ENCODE measurements around the gene PPP4R2.

PPP4R2 gene

GRCh38 chr3:73071952-73072351 is 75.3 kb downstream of the PPP4R2 start:
- TF ChIP-seq, protein P1, sequence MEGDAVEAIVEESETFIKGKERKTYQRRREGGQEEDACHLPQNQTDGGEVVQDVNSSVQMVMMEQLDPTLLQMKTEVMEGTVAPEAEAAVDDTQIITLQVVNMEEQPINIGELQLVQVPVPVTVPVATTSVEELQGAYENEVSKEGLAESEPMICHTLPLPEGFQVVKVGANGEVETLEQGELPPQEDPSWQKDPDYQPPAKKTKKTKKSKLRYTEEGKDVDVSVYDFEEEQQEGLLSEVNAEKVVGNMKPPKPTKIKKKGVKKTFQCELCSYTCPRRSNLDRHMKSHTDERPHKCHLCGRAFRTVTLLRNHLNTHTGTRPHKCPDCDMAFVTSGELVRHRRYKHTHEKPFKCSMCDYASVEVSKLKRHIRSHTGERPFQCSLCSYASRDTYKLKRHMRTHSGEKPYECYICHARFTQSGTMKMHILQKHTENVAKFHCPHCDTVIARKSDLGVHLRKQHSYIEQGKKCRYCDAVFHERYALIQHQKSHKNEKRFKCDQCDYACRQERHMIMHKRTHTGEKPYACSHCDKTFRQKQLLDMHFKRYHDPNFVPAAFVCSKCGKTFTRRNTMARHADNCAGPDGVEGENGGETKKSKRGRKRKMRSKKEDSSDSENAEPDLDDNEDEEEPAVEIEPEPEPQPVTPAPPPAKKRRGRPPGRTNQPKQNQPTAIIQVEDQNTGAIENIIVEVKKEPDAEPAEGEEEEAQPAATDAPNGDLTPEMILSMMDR (IDR thresholded peaks at IDR 0.05; ENCODE audit: low read depth, low read length, missing control alignments), result no peak
- no peak for DNase-seq (ENCODE audit: extremely low read depth, low read depth)
- no peak overlapping the region for H3K4me3 ChIP-seq (replicated peaks; ENCODE audit: low read depth, low read length)

- TF ChIP-seq, protein P1 (IDR thresholded peaks at IDR 0.05; ENCODE audit: low read depth, low read length, missing control alignments), result no peak
- H3K4me3 ChIP-seq (replicated peaks; ENCODE audit: low read depth, low read length), result no peak overlapping the region
- DNase-seq (ENCODE audit: extremely low read depth, low read depth), result no peak
These were observed 76.0 kb downstream of the PPP4R2 start for GRCh38 chr3:73072634-73073033.

DNA sequence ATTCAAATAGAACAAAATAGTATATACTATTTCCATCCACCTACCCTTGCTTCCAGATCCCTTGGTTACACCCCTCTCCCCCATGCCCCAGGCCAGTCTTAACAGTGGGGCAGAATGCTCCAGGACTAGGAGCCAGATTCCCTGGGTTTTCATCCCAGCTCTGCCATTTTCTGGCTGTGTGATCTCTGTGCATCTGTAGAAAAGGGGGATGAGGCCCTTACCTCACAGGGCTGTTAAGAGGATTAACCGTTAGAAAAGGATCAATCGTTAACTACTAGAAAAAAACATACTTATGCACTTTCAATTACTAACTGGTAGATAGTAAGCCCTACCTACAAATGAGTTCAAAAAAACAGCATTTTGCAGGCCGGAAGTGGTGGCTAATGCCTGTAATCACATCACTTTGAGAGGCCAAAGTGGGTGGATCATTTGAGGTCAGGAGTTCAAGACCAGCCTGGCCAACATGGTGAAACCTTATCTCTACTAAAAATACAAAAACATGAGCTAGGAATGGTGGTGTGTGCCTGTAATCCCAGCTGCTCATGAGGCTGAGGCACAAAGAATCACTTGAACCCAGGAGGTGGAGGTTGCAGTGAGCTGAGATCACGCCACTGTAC is 76.6 kb downstream of the PPP4R2 start:
- no peak for DNase-seq (ENCODE audit: extremely low read depth, low read depth)
- no peak overlapping the region for H3K4me3 ChIP-seq (replicated peaks; ENCODE audit: low read depth, low read length)
- TF ChIP-seq, protein P1 (IDR thresholded peaks at IDR 0.05; ENCODE audit: low read depth, low read length, missing control alignments), result no peak

- H3K4me3 ChIP-seq (replicated peaks; ENCODE audit: low read depth, low read length), result no peak overlapping the region
- TF ChIP-seq, protein P1 (IDR thresholded peaks at IDR 0.05; ENCODE audit: low read depth, low read length, missing control alignments), result no peak
- no peak for DNase-seq (ENCODE audit: extremely low read depth, low read depth)
These were observed 78.2 kb downstream of the PPP4R2 start for GRCh38 chr3:73074781-73075180.

DNA sequence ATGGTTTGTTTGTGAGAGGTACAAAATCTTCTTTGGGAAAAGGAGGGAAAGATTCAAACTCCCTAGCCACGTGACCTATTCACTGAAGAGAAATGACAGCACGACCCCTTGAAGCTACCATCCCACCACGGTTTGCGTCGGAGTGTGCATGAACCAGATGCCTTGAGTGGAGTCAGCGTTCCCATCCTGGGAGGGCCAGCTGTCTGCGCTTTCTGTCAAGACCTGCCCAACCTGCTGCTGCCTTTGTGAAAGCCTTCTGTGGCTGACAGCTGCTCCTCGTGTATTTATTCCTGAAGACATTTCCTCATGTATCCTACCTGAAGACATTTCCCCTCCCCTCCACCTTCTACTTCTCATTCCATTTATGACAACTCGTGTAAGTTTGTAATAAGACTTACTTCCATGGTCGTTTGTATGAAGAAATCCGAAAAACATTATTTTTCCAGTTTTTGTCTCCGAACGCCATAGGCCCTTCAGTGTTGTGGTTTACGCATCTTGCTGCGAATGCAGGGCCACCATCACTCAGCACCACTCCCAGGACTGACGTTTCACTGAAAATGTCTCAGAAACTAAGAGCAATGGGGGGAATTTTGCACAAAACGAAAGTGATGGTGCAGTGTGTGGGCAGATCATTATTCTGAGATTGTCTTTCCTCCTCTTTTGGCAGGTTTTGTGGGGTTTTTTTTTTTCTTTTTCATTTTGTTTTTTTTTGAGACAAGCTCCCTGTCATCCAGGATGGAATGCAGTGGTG is 83.8 kb downstream of the PPP4R2 start:
- H3K4me3 ChIP-seq (replicated peaks; ENCODE audit: low read depth, low read length), result no peak overlapping the region
- TF ChIP-seq, protein P1 (IDR thresholded peaks at IDR 0.05; ENCODE audit: low read depth, low read length, missing control alignments), result no peak
- DNase-seq (ENCODE audit: extremely low read depth, low read depth), result no peak

- TF ChIP-seq, protein P1 (IDR thresholded peaks at IDR 0.05; ENCODE audit: low read depth, low read length, missing control alignments), result no peak
- H3K4me3 ChIP-seq (replicated peaks; ENCODE audit: low read depth, low read length), result no peak overlapping the region
- no peak for DNase-seq (ENCODE audit: extremely low read depth, low read depth)
These were observed 84.5 kb downstream of the PPP4R2 start for GRCh38 chr3:73081140-73081539.

Data from HFF-Myc (cell line).